HG03432 (cell line): ENCODE measurements around the gene CACNA2D1.

Source experiments
- ATAC-seq: cut with Tn5 transposase; IDR thresholded peaks from one replicate; pipeline ENCODE4 v1.9.1; 2021; ENCODE audit warnings: mild to moderate bottlenecking, moderate library complexity; ENCODE audit not compliant: unreplicated experiment

The CACNA2D1 gene

GRCh38 chr7:81902536-81902935 lies 541.0 kb downstream of the CACNA2D1 start:
- no peak for ATAC-seq
